HG02759 (cell line): Measurements from ENCODE around the gene ZNF23.

Experiments used
- ATAC-seq: cut with Tn5 transposase; IDR thresholded peaks from one replicate; pipeline ENCODE4 v1.9.1; 2021; ENCODE audit warnings: mild to moderate bottlenecking, moderate library complexity; ENCODE audit not compliant: unreplicated experiment

ZNF23 gene

DNA sequence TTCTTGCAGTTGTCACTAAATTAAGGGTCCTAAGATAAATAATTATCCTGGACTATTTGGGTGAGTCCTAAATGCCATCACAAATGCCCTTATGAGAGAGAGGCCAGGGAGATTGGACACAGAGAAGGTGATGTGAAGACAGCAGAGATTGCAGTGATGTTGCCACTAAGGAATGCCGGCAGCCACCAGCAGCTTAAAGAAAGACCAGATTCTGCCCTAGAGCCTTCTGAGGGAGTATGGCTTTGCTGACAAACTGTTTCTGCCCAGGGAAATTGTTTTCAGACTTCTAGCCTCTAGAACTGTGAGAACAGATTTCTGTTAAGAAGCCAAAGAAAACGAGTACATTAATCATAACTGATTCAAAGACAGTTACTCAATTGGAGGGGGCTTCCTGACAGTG lies 10.0 kb upstream of the ZNF23 start:
- ATAC-seq, result no peak

DNA sequence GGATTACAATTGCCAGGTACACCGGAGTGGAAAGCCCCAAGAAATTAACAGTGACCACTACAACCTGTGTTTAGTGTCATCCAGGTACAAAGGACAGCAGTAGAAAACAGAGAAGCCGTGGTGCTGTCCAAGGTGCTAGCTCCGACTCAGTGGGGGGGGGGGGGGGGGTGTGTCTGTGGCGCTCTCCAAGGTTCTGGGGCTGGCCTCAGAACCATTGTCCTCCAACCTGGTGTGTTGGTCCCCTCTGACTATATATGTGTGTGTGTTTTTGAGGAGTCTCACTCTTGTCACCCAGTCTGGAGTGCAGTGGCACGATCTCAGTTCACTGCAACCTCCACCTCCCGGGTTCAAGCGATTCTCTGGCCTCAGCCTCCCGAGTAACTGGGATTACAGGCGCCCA lies 5.8 kb upstream of the ZNF23 start:
- ATAC-seq, result no peak

DNA sequence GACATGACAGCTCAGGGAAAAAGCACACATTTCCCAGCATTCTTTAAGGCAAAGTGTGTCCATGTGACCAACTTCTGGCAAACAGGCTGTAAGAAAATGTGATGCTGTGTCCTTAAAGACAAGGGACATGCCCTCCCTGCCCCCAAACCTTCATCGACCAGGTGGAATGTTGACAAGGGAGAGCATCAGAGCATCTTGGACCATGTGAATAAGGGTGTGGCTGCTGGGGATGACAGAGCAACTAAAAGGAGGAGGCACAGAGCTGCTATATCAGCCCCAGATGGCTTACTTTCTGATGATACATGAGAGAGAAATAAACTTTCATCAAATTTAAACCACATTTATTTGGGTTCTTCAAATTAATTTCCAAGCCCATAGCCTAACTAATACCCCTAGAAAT lies 2.2 kb upstream of the ZNF23 start:
- no peak for ATAC-seq

DNA sequence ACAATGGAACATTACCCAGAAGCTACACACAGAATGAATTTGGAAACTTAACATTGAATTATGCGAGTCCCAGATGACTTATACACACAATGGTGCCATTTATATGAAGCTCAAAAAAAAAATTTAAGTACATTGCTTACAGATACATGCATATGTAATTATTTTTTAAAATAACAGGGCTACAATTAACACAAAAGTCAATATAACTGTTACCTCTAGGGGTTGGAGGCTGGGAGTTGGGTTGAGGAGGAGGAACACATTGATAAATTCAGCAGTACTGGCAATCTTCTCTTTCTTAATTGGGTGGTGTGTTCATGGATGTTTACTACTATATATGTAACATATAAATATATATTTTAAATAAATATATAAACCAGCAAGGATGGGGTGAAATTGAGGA lies 1.1 kb downstream of the ZNF23 start:
- no peak for ATAC-seq

DNA sequence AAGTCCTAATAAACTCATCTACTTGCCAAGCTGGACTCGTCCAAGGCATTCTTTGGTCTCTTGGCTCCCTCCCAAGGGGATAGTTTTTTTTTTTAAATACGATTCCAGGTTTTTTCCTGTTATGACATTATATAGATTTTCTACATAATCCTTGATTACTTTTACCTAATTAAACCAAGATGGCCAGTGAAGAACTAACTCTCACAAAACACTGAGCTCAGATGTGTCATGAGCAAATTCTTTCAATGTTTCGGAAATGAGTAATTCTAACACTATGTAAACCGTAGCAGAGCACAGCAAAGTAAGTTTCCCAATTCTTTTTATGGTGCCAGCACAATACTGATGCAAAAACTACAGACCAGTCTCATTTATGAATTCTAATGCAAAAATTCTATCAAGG lies 1.8 kb downstream of the ZNF23 start:
- no peak for ATAC-seq

DNA sequence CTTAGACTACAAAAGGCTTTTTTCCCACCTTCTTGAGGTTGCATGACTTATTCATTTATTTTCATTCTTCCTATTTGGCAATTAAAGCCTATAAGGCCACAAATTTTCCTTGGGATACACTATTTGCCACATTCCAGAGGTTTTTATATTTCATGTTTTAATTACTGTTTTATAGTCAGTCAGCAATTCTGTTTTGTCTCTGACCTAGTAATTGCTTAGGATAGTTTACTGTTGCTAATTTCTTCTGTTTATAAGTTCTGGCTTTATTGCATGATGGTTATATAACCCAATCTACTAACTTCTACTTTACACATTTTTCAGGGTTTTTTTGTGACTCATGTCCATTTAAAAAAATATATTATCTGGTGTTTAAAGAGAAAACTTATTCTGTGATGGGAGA lies 2.5 kb downstream of the ZNF23 start:
- no peak for ATAC-seq

DNA sequence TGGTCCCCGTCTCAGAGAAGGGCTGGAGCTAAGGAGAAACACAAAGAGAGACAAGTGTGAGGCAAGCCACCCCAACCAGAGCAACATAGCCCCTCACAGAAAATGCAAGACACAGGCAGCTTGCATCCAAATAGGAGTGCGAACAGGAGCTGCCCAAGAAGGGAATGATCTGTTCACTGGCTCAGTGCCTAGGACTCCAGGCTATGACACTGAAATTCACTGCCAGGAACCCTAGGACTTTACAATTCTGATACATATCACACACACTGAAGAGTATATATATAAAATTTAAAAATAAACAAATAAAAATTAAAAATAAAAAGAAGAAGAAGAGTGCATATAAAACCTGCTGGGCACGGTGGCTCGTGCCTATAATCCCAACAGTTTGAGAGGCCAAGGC lies 5.2 kb downstream of the ZNF23 start:
- no peak for ATAC-seq

DNA sequence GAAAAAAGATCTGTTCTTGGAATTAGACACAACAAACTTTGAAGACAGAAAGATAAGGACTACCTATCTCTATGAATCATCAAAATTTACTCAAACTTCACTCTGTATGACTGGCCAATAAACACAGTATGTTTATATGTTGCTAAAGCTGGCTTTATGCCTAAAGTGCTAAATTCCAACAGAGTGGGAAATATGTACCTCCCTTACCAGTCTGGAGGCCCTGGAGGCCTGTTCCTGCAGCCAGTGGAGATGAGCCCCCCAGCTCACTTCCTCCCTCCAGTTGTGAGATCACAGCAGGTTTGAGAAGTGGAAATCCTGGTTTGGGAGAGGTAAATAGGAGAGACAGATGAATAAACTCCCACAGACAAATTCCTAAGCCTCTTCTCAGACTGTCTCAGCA lies 9.0 kb downstream of the ZNF23 start:
- no peak for ATAC-seq

DNA sequence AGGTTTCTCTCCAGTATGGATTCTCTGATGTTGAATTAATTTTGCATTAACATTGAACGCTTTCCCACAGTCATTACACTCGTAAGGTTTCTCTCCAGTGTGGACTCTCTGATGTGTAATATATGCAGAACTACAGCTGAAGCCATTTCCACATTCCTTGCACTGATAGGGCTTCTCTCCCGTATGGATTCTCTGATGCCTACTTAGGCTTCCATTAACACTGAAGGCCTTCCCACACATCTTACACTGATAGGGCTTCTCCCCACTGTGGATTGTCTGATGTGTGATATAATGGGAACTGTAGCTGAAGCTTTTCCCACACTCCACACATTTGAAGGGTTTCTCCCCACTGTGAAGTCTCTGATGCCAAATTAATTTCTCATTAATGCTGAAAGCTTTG lies 13.0 kb downstream of the ZNF23 start:
- ATAC-seq, result no peak

DNA sequence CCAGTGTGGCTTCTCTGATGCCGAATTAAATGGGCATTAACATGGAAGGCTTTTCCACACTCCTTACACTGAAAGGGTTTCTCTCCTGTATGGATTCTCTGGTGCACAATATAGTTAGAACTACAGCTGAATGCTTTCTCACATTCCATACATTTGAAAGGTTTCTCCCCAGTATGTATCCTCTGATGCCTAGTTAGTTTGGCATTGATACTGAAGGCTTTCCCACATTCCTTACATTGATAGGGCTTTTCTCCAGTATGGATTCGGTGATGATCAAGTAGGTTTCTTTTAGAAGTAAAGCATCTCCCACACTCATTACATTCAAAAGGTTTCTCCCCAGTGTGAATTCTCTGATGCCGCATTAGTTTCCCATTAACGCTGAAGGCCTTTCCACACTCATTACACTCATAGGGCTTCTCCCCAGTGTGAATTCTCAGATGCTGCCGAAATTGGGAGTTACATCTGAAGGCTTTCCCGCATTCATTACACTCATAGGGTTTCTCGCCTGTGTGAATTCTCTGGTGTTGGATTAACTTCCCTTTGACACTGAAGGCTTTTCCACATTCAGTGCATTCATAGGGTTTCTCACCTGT lies 13.7 kb downstream of the ZNF23 start:
- no peak for ATAC-seq

DNA sequence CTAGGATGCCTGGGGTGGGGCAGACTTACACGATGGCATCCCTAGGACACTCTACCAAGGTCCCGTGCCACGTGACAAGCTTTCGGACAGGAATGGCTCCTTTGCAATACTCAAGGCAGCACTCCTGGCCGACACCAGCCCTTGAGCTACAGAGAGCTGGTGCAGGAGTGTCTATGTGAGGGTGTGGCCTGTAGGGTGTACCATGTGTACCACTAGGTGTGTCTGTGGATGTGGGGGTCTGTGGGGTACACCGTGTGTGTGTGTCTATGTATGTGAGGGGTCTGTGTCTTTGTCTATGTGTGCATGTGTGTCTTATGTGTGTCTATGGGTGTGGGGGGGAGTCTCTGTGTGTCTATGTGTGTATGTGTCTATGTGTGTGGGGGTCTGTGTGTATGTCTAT lies 18.3 kb downstream of the ZNF23 start:
- ATAC-seq, result no peak

DNA sequence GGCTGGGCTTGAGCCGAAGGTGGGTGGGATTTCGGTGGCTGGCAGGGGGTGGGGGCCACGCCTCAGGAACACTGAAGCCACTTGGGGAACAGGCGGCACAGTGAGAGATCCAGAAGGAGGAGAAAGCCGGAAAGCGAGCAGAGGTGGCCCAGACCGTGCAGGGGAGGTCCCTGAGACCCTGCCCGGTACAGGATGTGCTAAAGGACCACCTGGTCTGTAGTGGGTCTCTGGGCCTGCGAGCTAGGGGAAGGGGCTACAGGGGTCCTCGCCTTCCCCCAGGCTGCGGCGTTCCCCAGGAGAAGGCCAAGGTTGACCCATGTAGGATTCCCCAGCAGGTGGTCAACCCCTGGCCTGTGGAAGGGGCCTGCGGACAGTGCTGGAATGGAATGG lies 20.0 kb downstream of the ZNF23 start, which contains the start of gene TLE7:
TLE7 (minus strand) TSS at position 4 of the 390 bp plus-strand sequence. CDS start 8,730 bp downstream, outside the sequence.
- ATAC-seq, result no peak

DNA sequence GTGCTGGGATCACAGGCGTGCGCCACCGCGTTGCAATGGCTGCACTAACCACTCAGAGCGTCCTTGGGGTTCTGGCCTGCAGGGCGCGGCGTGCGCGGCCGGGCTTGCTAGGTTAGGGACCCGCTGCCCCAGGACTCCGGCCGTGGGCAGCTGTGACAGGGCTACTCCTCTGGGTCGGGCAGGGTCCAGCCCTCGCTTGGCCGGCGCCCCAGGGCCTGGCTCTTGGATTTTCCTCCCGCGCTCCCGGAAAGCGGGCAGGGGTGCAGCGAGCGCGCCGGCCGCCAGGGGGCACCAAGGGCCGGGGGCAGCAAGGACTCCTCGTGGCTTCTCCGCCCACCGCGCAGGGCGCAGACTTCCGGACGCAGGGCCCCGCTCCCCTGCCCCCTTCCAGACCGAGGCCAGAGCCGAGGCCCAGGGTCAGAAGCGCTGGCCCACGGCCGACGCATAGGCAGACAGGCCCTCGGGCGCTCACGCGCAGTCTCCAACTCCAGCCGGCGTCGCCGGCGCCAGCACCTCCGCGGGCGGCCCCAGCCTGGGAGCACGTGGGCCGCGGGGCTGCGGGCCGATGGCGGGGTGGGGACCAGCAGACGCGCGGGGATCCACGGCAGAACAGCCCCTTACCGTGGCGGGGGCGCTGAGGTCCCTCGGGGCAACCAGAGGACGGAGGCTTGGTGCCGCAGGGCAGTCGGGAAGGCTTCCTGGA lies 20.5 kb downstream of the ZNF23 start:
- ATAC-seq, result no peak

DNA sequence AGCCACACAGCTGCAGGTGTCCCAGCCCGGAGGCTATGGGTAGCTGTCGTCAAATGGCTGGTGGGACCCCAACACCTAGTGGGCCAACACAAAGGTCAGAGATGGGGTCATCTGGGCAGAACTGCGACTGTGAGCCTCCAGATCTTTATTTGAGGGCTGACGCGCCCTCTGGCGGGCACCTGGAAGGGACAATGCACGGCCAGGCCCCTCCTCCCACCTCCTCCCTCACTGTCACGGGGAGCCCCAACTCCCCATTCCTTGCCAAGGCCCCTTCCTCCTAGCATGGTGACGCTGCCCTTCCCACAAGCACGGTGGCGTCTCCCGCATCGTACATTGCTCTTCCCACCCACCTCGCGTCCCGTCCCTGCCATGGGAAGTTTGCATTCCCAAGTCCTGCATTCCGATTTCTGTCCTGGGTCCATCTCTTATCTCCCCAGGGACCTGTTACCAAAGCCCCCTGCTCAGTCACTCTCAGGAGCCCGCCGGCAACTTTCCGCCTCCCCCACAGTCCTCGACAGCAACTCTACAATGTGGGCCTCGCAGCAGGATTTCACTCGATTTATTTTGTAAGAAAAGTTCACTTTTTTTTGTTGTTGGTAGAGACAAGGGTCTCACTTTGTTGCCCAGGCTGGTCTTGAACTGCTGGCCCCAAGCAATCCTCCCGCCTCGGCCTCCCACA lies 21.2 kb downstream of the ZNF23 start:
- ATAC-seq, result no peak

DNA sequence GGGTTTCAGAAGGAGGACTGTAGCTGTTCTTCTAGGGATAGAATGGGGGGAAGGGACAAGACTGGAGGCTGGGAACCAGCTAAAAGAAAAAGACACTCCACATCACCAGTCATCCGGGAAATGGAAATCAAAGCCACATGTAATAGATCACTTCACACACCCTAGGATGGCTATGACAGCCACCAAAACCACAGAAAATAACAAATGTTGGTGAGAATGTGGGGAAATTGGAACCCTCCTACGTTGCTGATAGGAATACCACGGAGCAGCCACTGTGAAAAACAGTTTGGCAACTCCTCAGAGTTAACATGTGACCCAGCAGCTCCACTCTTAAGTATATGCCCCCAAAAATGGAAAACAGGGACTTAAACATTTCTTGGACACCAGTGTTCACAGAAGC lies 22.5 kb downstream of the ZNF23 start:
- no peak for ATAC-seq

DNA sequence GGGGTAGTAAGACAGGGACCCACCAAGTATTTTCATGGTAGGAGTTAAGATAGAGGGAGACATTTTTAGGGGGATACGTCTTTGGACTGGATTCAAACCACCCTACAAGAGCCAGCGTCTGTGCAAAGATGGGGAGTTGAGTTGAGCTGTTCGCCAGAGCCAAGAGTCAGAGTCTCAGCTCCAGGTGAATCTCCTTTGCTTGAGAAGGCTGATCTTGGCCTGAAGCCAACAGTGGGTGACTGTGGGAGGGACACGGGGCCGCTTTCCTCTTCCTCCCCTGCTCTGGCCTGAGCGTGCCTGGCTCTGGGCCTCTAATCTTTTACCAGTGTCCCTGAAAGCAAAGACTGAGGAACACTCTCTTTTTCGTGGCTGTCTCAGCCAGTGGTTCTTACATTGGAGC lies 25.6 kb downstream of the ZNF23 start:
- no peak for ATAC-seq

DNA sequence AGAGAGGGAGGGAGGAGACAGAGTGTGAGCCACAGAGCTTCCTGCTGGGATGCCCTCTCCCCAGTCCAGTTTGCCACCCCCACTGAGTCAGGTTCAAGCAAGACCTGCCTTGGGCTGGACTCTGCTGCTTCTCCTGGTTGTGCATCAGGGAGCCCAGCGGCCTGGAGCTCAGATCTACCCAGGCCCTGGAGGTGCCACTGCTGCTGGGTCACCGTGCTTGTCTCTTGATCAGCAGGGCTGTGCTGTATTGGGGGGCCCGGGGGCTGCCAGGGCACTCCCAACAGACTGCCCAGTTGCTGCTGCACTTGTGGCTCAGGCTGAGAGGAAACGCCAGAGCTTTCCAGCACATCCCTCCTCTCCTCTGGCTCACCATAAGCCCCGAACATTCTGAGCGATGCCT lies 29.1 kb downstream of the ZNF23 start:
- no peak for ATAC-seq

DNA sequence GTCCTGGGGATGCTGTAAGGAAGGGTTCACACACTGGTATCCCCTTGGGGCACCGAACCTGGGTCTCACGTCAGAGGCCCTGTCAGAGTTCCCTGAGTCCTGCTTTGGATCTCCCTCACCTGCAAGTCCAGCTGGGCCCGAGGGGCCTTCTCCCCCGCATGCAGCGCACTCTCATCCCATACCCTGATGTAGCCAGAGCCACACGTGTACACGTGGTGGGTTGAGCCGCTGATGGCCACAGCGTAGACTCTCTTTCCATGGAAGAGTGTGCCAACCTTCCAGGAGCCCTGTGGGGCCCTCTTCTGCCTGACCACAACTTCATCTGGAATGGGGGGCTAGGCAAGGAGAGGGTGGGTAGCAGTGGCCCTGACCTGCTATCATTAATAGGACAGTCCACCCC lies 30.1 kb downstream of the ZNF23 start:
- ATAC-seq, result no peak

DNA sequence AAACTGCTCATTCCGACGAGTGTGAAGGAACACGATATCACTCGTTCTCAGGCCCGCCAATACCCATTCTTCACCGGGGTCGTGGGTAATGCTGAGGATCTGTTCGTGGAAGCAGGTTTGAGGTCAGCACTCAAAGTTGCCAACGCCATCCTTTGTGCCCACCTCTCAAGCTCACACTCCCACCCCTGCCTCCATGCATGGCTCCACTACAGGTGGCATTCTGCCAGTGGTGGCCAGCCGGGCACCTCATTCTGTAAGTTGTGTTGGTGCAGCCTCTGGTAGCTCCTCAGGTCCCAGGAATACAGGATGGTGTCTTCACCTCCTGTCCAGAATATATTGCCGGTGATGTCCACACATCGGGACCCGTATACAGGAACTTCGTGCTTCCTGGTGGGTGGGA lies 30.9 kb downstream of the ZNF23 start:
- no peak for ATAC-seq

DNA sequence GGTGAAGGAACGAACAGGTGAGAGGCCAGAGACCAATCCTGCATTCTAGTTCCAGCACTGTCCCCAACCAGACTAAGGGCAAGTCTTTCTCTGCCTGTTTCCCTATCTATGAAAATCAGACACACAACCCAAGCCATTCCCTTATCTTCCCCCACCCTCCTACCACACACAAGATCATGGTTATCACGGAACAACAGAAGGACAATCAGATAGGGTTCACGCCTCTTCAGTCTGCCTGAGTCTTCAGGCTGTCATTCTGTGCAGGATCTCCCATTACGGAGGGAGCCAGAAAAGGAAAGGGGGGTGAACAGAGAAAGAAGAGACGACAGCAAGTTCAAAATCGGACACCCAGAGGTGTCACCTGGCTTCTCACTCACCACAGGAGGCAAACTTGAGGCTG lies 31.3 kb downstream of the ZNF23 start:
- ATAC-seq, result no peak

DNA sequence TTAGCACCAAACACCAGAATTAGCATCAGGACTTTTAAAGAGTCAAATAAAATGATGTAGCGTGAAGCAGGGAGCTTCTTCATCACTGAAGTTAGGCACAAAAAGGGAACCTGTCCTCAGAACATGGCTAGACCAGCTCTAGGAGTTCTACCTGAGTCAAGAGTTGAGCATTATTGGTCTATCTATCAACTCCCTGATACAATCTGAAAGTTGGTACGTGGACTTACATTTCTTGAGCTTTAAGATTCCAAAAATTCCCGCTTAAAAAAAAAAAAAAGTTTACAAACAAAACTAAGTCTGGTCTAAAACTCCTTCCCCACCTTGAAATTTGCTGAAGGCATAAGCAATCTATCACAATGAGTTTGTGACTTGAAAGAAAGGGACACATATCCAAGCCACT lies 32.5 kb downstream of the ZNF23 start:
- ATAC-seq, result no peak

DNA sequence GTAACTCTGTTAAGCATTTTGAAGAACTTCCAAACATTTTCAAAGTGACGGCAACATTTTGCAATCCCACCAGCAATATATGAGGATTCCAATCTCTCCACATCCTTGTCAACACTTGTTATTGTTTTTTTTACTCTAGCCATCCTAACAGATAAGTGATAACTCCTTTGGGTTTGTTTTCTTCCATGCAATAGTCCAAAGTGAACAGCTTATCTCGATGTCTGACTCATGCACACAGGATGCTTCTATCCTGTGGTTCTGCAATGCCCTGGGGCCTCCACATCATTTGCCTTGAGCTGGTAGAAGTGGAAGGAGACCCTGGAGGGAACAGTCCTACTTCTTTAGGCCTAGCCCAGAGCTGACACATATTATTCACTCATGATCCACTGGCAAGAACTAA lies 33.2 kb downstream of the ZNF23 start:
- ATAC-seq, result no peak
